ENCODE data around the gene MINDY4.

MINDY4 gene

GRCh38 chr7:30741289-30741688, 29.9 kb upstream of the MINDY4 start:
- H3K9ac ChIP-seq (ENCODE audit: low read depth in 1 of 2, low read length in 2 of 2): no peak overlapping the region
- no peaks in the 10 kb centered on the region for H3K27me3 ChIP-seq (ENCODE audit: control insufficient read depth in 2 of 2, insufficient read depth in 2 of 2, low read length in 2 of 2)
- H3K9me3 ChIP-seq (ENCODE audit: control insufficient read depth in 2 of 2, low read length in 2 of 2): no peaks in the 10 kb centered on the region
- no peak overlapping the region for H3K27ac ChIP-seq (ENCODE audit: low read depth in 2 of 2, low read length in 2 of 2)
- H3K4me3 ChIP-seq (ENCODE audit: low read length in 2 of 2): no peak overlapping the region
- H3K4me1 ChIP-seq (ENCODE audit: control insufficient read depth in 2 of 2, insufficient read depth in 2 of 2, low read length in 2 of 2): no peaks in the 10 kb centered on the region
- H3K36me3 ChIP-seq (ENCODE audit: control insufficient read depth in 2 of 2, insufficient read depth in 2 of 2, low read length in 2 of 2): no peaks in the 10 kb centered on the region

- Histone ChIP-seq H3K9me3 (ENCODE audit: control insufficient read depth in 2 of 2, low read length in 2 of 2) (no peaks in the 10 kb centered on the region), H3K4me1 (ENCODE audit: control insufficient read depth in 2 of 2, insufficient read depth in 2 of 2, low read length in 2 of 2) (no peaks in the 10 kb centered on the region), H3K9ac (ENCODE audit: low read depth in 1 of 2, low read length in 2 of 2) (no peak overlapping the region), H3K27ac (ENCODE audit: low read depth in 2 of 2, low read length in 2 of 2) (no peak overlapping the region), H3K27me3 (ENCODE audit: control insufficient read depth in 2 of 2, insufficient read depth in 2 of 2, low read length in 2 of 2) (no peaks in the 10 kb centered on the region), H3K36me3 (ENCODE audit: control insufficient read depth in 2 of 2, insufficient read depth in 2 of 2, low read length in 2 of 2) (no peaks in the 10 kb centered on the region), H3K4me3 (ENCODE audit: low read length in 2 of 2) (no peak overlapping the region)
These were observed 27.7 kb upstream of the MINDY4 start for GRCh38 chr7:30743371-30744074.

- H3K4me3 ChIP-seq (ENCODE audit: low read length in 2 of 2): no peak overlapping the region
- no peaks in the 10 kb centered on the region for H3K9me3 ChIP-seq (ENCODE audit: control insufficient read depth in 2 of 2, low read length in 2 of 2)
- H3K27ac ChIP-seq (ENCODE audit: low read depth in 2 of 2, low read length in 2 of 2): no peak overlapping the region
- no peaks in the 10 kb centered on the region for H3K4me1 ChIP-seq (ENCODE audit: control insufficient read depth in 2 of 2, insufficient read depth in 2 of 2, low read length in 2 of 2)
- no peaks in the 10 kb centered on the region for H3K36me3 ChIP-seq (ENCODE audit: control insufficient read depth in 2 of 2, insufficient read depth in 2 of 2, low read length in 2 of 2)
- H3K9ac ChIP-seq (ENCODE audit: low read depth in 1 of 2, low read length in 2 of 2): no peak overlapping the region
- no peaks in the 10 kb centered on the region for H3K27me3 ChIP-seq (ENCODE audit: control insufficient read depth in 2 of 2, insufficient read depth in 2 of 2, low read length in 2 of 2)
These were observed 27.2 kb upstream of the MINDY4 start for GRCh38 chr7:30744075-30744417.

GRCh38 chr7:30745261-30745941, 25.8 kb upstream of the MINDY4 start:
- no peak overlapping the region for H3K4me3 ChIP-seq (ENCODE audit: low read length in 2 of 2)
- H3K9me3 ChIP-seq (ENCODE audit: control insufficient read depth in 2 of 2, low read length in 2 of 2): no peaks in the 10 kb centered on the region
- H3K36me3 ChIP-seq (ENCODE audit: control insufficient read depth in 2 of 2, insufficient read depth in 2 of 2, low read length in 2 of 2): no peaks in the 10 kb centered on the region
- H3K9ac ChIP-seq (ENCODE audit: low read depth in 1 of 2, low read length in 2 of 2): no peak overlapping the region
- no peaks in the 10 kb centered on the region for H3K27me3 ChIP-seq (ENCODE audit: control insufficient read depth in 2 of 2, insufficient read depth in 2 of 2, low read length in 2 of 2)
- no peak overlapping the region for H3K27ac ChIP-seq (ENCODE audit: low read depth in 2 of 2, low read length in 2 of 2)
- peaks cover 2 to 3% of the 10 kb centered on the region in 2 donors for H3K4me1 ChIP-seq (ENCODE audit: control insufficient read depth in 2 of 2, insufficient read depth in 2 of 2, low read length in 2 of 2)

- H3K36me3 ChIP-seq (ENCODE audit: control insufficient read depth in 2 of 2, insufficient read depth in 2 of 2, low read length in 2 of 2): no peaks in the 10 kb centered on the region
- no peaks in the 10 kb centered on the region for H3K27me3 ChIP-seq (ENCODE audit: control insufficient read depth in 2 of 2, insufficient read depth in 2 of 2, low read length in 2 of 2)
- H3K4me3 ChIP-seq (ENCODE audit: low read length in 2 of 2): no peak overlapping the region
- H3K9me3 ChIP-seq (ENCODE audit: control insufficient read depth in 2 of 2, low read length in 2 of 2): no peaks in the 10 kb centered on the region
- peaks cover 12 to 29% of the 10 kb centered on the region in 2 donors for H3K4me1 ChIP-seq (ENCODE audit: control insufficient read depth in 2 of 2, insufficient read depth in 2 of 2, low read length in 2 of 2)
- no peak overlapping the region for H3K9ac ChIP-seq (ENCODE audit: low read depth in 1 of 2, low read length in 2 of 2)
- H3K27ac ChIP-seq (ENCODE audit: low read depth in 2 of 2, low read length in 2 of 2): peak overlapping the region; percentile 58 to 82
These were observed 21.2 kb upstream of the MINDY4 start for GRCh38 chr7:30750010-30750409.

- Histone ChIP-seq H3K27ac (ENCODE audit: low read depth in 2 of 2, low read length in 2 of 2) (peak overlapping the region; percentile 78 to 82), H3K9me3 (ENCODE audit: control insufficient read depth in 2 of 2, low read length in 2 of 2) (no peaks in the 10 kb centered on the region), H3K27me3 (ENCODE audit: control insufficient read depth in 2 of 2, insufficient read depth in 2 of 2, low read length in 2 of 2) (no peaks in the 10 kb centered on the region), H3K36me3 (ENCODE audit: control insufficient read depth in 2 of 2, insufficient read depth in 2 of 2, low read length in 2 of 2) (no peaks in the 10 kb centered on the region), H3K4me1 (ENCODE audit: control insufficient read depth in 2 of 2, insufficient read depth in 2 of 2, low read length in 2 of 2) (peaks cover 14 to 29% of the 10 kb centered on the region in 2 donors), H3K4me3 (ENCODE audit: low read length in 2 of 2) (peak overlapping the region; percentile 0 to 37), H3K9ac (ENCODE audit: low read depth in 1 of 2, low read length in 2 of 2) (peak overlapping the region in 1 of 2 donors; percentile 34)
These were observed 20.2 kb upstream of the MINDY4 start for GRCh38 chr7:30750683-30751650.

GRCh38 chr7:30751696-30752273, 19.4 kb upstream of the MINDY4 start, which contains the start of gene INMT:
INMT (plus strand) TSS chr7:30752135; CDS start chr7:30752151, 16 bp downstream.
- Histone ChIP-seq H3K27ac (ENCODE audit: low read depth in 2 of 2, low read length in 2 of 2) (peak within 1 kb of the TSS; percentile 78 to 82), H3K36me3 (ENCODE audit: control insufficient read depth in 2 of 2, insufficient read depth in 2 of 2, low read length in 2 of 2) (no peaks in the 10 kb centered on the region), H3K4me1 (ENCODE audit: control insufficient read depth in 2 of 2, insufficient read depth in 2 of 2, low read length in 2 of 2) (peaks cover 14 to 29% of the 10 kb centered on the region in 2 donors), H3K9ac (ENCODE audit: low read depth in 1 of 2, low read length in 2 of 2) (peak within 1 kb of the TSS in 1 of 2 donors; percentile 34), H3K9me3 (ENCODE audit: control insufficient read depth in 2 of 2, low read length in 2 of 2) (no peaks in the 10 kb centered on the region), H3K4me3 (ENCODE audit: low read length in 2 of 2) (peak within 1 kb of the TSS; percentile 48 to 49), H3K27me3 (ENCODE audit: control insufficient read depth in 2 of 2, insufficient read depth in 2 of 2, low read length in 2 of 2) (no peaks in the 10 kb centered on the region)

GRCh38 chr7:30752484-30752883, 18.7 kb upstream of the MINDY4 start:
- Histone ChIP-seq H3K9ac (ENCODE audit: low read depth in 1 of 2, low read length in 2 of 2) (peak overlapping the region in 1 of 2 donors; percentile 33), H3K27me3 (ENCODE audit: control insufficient read depth in 2 of 2, insufficient read depth in 2 of 2, low read length in 2 of 2) (no peaks in the 10 kb centered on the region), H3K9me3 (ENCODE audit: control insufficient read depth in 2 of 2, low read length in 2 of 2) (no peaks in the 10 kb centered on the region), H3K4me1 (ENCODE audit: control insufficient read depth in 2 of 2, insufficient read depth in 2 of 2, low read length in 2 of 2) (peaks cover 14 to 29% of the 10 kb centered on the region in 2 donors), H3K36me3 (ENCODE audit: control insufficient read depth in 2 of 2, insufficient read depth in 2 of 2, low read length in 2 of 2) (no peaks in the 10 kb centered on the region), H3K4me3 (ENCODE audit: low read length in 2 of 2) (peak overlapping the region; percentile 48 to 49), H3K27ac (ENCODE audit: low read depth in 2 of 2, low read length in 2 of 2) (peak overlapping the region; percentile 78 to 82)

GRCh38 chr7:30752979-30753378, 18.2 kb upstream of the MINDY4 start:
- Histone ChIP-seq H3K9ac (ENCODE audit: low read depth in 1 of 2, low read length in 2 of 2) (peak overlapping the region in 1 of 2 donors; percentile 33), H3K27me3 (ENCODE audit: control insufficient read depth in 2 of 2, insufficient read depth in 2 of 2, low read length in 2 of 2) (no peaks in the 10 kb centered on the region), H3K36me3 (ENCODE audit: control insufficient read depth in 2 of 2, insufficient read depth in 2 of 2, low read length in 2 of 2) (no peaks in the 10 kb centered on the region), H3K9me3 (ENCODE audit: control insufficient read depth in 2 of 2, low read length in 2 of 2) (no peaks in the 10 kb centered on the region), H3K4me3 (ENCODE audit: low read length in 2 of 2) (peak overlapping the region; percentile 48 to 49), H3K4me1 (ENCODE audit: control insufficient read depth in 2 of 2, insufficient read depth in 2 of 2, low read length in 2 of 2) (peaks cover 14 to 29% of the 10 kb centered on the region in 2 donors), H3K27ac (ENCODE audit: low read depth in 2 of 2, low read length in 2 of 2) (peak overlapping the region; percentile 78 to 82)

Data from mucosa of rectum (tissue), 2 donors.